OCI-LY7 (cell line): ENCODE measurements around the gene PIGBOS1.

Experiments
- EZH2phosphoT487 ChIP-seq: fragments of 200-600 bp; sonication (generic); IDR thresholded peaks from 2 replicates; pipeline ENCODE4 v1.6.1; 2018; ENCODE audit warnings: low read depth, borderline replicate concordance, mild to moderate bottlenecking, mixed run types, antibody characterized with exemption, low read length, moderate library complexity, mixed read lengths
- TF ChIP-seq, protein P1 (sequence below): fragments of 200-600 bp; sonication (generic); conservative IDR thresholded peaks from 2 replicates; pipeline ENCODE4 v1.5.1; 2014; ENCODE audit warnings: mild to moderate bottlenecking, antibody characterized with exemption, low read length, moderate library complexity, mixed read lengths

DNA sequence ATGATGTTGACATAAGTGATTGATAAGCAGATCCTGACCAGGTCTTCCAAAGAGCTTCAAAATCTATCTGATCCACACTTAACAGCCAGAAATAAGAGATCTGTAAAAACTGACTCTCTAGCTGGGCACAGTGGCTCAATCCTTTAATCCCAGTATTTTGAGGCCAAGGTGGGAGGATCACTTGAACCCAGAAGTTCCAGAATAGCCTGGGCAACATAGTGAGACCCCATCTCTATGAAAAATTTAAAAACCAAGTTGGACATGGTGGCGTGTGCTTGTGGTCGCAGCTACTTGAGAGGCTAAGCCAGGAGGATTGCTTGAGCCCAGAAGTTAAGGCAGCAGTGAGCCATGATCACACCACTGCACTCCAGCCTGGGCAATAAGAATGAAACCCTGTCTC, 43.7 kb upstream of the PIGBOS1 start:
- TF ChIP-seq, protein P1, sequence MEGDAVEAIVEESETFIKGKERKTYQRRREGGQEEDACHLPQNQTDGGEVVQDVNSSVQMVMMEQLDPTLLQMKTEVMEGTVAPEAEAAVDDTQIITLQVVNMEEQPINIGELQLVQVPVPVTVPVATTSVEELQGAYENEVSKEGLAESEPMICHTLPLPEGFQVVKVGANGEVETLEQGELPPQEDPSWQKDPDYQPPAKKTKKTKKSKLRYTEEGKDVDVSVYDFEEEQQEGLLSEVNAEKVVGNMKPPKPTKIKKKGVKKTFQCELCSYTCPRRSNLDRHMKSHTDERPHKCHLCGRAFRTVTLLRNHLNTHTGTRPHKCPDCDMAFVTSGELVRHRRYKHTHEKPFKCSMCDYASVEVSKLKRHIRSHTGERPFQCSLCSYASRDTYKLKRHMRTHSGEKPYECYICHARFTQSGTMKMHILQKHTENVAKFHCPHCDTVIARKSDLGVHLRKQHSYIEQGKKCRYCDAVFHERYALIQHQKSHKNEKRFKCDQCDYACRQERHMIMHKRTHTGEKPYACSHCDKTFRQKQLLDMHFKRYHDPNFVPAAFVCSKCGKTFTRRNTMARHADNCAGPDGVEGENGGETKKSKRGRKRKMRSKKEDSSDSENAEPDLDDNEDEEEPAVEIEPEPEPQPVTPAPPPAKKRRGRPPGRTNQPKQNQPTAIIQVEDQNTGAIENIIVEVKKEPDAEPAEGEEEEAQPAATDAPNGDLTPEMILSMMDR: no peak
- TF ChIP-seq EZH2phosphoT487: no peak
